Endothelial cell of umbilical vein (primary cell): ENCODE data around the gene ZNF214.

Source experiments
- EZH2 ChIP-seq: IDR thresholded peaks from 2 replicates; pipeline ENCODE4 v1.6.1; 2012; ENCODE audit warnings: borderline replicate concordance, low read depth, mild to moderate bottlenecking, moderate library complexity, low read length, inconsistent platforms; ENCODE audit not compliant: severe bottlenecking
- POLR2A ChIP-seq: IDR thresholded peaks from 2 replicates; pipeline ENCODE4 v1.6.1; 2012; ENCODE audit warnings: low read depth, mild to moderate bottlenecking, control low read depth, low read length

DNA sequence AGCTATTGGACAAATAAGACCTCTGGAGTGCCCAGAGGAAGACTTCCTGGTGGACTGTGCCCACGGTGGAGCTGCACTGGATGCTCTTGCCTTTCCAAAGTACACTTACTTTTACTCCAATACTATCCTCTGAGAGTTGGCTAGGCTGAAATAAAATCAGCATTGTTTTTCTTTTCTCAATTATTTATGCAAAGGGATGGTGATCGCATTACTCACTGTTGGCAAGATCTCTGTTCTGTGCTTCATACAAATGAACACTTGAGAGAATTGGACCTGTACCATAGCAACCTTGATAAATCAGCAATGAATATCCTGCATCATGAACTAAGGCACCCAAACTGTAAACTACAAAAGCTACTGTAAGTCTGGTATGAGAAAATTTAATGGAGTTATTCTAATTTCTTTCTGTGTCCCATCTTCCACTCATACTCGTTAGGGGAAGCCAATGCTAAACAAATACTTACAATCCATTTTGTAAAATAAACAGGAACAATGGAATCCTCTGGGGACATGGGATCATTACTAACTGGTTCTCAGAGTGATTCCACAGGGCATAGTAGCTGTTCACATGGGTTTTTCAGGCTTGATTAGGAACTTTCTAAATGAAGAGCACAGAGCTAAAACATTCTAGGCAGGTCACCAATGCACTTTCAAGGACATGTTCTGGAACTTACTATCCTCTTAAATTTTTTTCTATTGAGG is 26.5 kb upstream of the ZNF214 start:
- TF ChIP-seq EZH2 (no peak), POLR2A (no peak)
